Germinal center (tissue), 1 donor: ENCODE results near the gene NABP2.

Experiments
- DNase-seq: peaks from one replicate; pipeline ENCODE4 v3.0.0; 2012; ENCODE audit warnings: mixed read lengths, low spot score

NABP2 gene

GRCh38 chr12:56213878-56214277, 10.3 kb upstream of the NABP2 start:
- no peak for DNase-seq

- no peak for DNase-seq
Observed at GRCh38 chr12:56216461-56216860, 7.7 kb upstream of the NABP2 start.

- no peak for DNase-seq
Observed at GRCh38 chr12:56219840-56220239, 4.3 kb upstream of the NABP2 start.

GRCh38 chr12:56220611-56221231, 3.4 kb upstream of the NABP2 start:
- DNase-seq = peak; percentile 66

GRCh38 chr12:56221232-56221756, 2.8 kb upstream of the NABP2 start:
- peak; percentile 84 for DNase-seq

GRCh38 chr12:56221757-56222530, 2.2 kb upstream of the NABP2 start, which contains the start of gene RNF41:
Gene RNF41 (minus strand): TSS chr12:56221922. CDS start chr12:56214047, 7,875 bp downstream.
- DNase-seq = peak; percentile 97

GRCh38 chr12:56222531-56222895, 1.6 kb upstream of the NABP2 start:
- DNase-seq = no peak

- no peak for DNase-seq
Observed at GRCh38 chr12:56223571-56224101, 506 bp upstream of the NABP2 start.

GRCh38 chr12:56224954-56225353, 812 bp downstream of the NABP2 start:
- no peak for DNase-seq

- no peak for DNase-seq
Observed at GRCh38 chr12:56229082-56229481, 4.9 kb downstream of the NABP2 start.

GRCh38 chr12:56229916-56230431, 5.8 kb downstream of the NABP2 start, which contains the start of gene SLC39A5:
Gene SLC39A5 (plus strand): TSS chr12:56230051. CDS start chr12:56231275, 1,224 bp downstream.
- DNase-seq = no peak

- DNase-seq = no peak
Observed at GRCh38 chr12:56230432-56231183, 6.5 kb downstream of the NABP2 start.

- no peak for DNase-seq
Observed at GRCh38 chr12:56231184-56231582, 7.0 kb downstream of the NABP2 start.

- DNase-seq = no peak
Observed at GRCh38 chr12:56234746-56235436, 10.7 kb downstream of the NABP2 start.

- DNase-seq = no peak
Observed at GRCh38 chr12:56236091-56236490, 11.9 kb downstream of the NABP2 start.

- no peak for DNase-seq
Observed at GRCh38 chr12:56236985-56237384, 12.8 kb downstream of the NABP2 start.

- DNase-seq = no peak
Observed at GRCh38 chr12:56237552-56237951, 13.4 kb downstream of the NABP2 start.

- no peak for DNase-seq
Observed at GRCh38 chr12:56241424-56242303, 17.5 kb downstream of the NABP2 start.

GRCh38 chr12:56242986-56243385, 18.8 kb downstream of the NABP2 start:
- DNase-seq = no peak

GRCh38 chr12:56243731-56244181, 19.6 kb downstream of the NABP2 start:
- DNase-seq = no peak
